Measurements from ENCODE around the gene SH3BGRL3. TPM values are rescaled to one million over a fixed set of nuclear protein-coding genes. Genes with fewer than 3 reads are reported as not detected.

SH3BGRL3 gene
- total RNA-seq, 2 donors from 2014 or later: 361 to 478 TPM

- no peak for TF ChIP-seq CTCF (IDR thresholded peaks at IDR 0.05)
- DNase-seq: no peak
- Histone ChIP-seq H3K4me3 (no peak overlapping the region), H3K27ac (no peak overlapping the region), H3K4me1 (peaks cover 11% of the 10 kb centered on the region), H3K9me3 (no peaks in the 10 kb centered on the region), H3K36me3 (no peaks in the 10 kb centered on the region), H3K9ac (ENCODE audit: low read depth in 2 of 2, low read length in 2 of 2) (no peak overlapping the region), H3K27me3 (no peaks in the 10 kb centered on the region)
- intact Hi-C loops (cut with DNase I): no loop called here
Measured at GRCh38 chr1:26239936-26240335, 40.0 kb upstream of the SH3BGRL3 start.

- Histone ChIP-seq H3K36me3 (peaks cover 5% of the 10 kb centered on the region), H3K9me3 (no peaks in the 10 kb centered on the region), H3K4me3 (no peak overlapping the region), H3K9ac (ENCODE audit: low read depth in 2 of 2, low read length in 2 of 2) (no peak overlapping the region), H3K4me1 (no peaks in the 10 kb centered on the region), H3K27me3 (no peaks in the 10 kb centered on the region), H3K27ac (no peak overlapping the region)
- no peak for TF ChIP-seq CTCF (IDR thresholded peaks at IDR 0.05)
- no peak for DNase-seq
- intact Hi-C loops (cut with DNase I): no loop called here
Measured at GRCh38 chr1:26252718-26253117, 27.2 kb upstream of the SH3BGRL3 start.

GRCh38 chr1:26254404-26254803 lies 25.5 kb upstream of the SH3BGRL3 start:
- Histone ChIP-seq H3K9ac (ENCODE audit: low read depth in 2 of 2, low read length in 2 of 2) (no peak overlapping the region), H3K4me3 (no peak overlapping the region), H3K27ac (no peak overlapping the region), H3K4me1 (no peaks in the 10 kb centered on the region), H3K9me3 (no peaks in the 10 kb centered on the region), H3K27me3 (no peaks in the 10 kb centered on the region), H3K36me3 (peaks cover 5% of the 10 kb centered on the region)
- DNase-seq: no peak
- TF ChIP-seq CTCF (IDR thresholded peaks at IDR 0.05): no peak
- intact Hi-C loops (cut with DNase I): no loop called here

- Histone ChIP-seq H3K4me3 (no peak overlapping the region), H3K27ac (no peak overlapping the region), H3K4me1 (no peaks in the 10 kb centered on the region), H3K36me3 (peaks cover 5% of the 10 kb centered on the region), H3K27me3 (no peaks in the 10 kb centered on the region), H3K9me3 (no peaks in the 10 kb centered on the region), H3K9ac (ENCODE audit: low read depth in 2 of 2, low read length in 2 of 2) (no peak overlapping the region)
- no peak for TF ChIP-seq CTCF (IDR thresholded peaks at IDR 0.05)
- no peak for DNase-seq
- intact Hi-C loops (cut with DNase I): no loop called here
Measured at GRCh38 chr1:26257222-26257621, 22.7 kb upstream of the SH3BGRL3 start.

- no peak overlapping the region for H3K27ac ChIP-seq
- H3K36me3 ChIP-seq: peaks cover 5% of the 10 kb centered on the region
- intact Hi-C loops (cut with DNase I): no loop called here
- H3K9me3 ChIP-seq: no peaks in the 10 kb centered on the region
- no peaks in the 10 kb centered on the region for H3K4me1 ChIP-seq
- no peak for TF ChIP-seq CTCF (IDR thresholded peaks at IDR 0.05)
- DNase-seq: no peak
- no peak overlapping the region for H3K9ac ChIP-seq (ENCODE audit: low read depth in 2 of 2, low read length in 2 of 2)
- H3K27me3 ChIP-seq: no peaks in the 10 kb centered on the region
- no peak overlapping the region for H3K4me3 ChIP-seq
Measured at GRCh38 chr1:26259005-26259404, 20.9 kb upstream of the SH3BGRL3 start.

- no peaks in the 10 kb centered on the region for H3K27me3 ChIP-seq
- H3K4me3 ChIP-seq: no peak overlapping the region
- H3K9me3 ChIP-seq: no peaks in the 10 kb centered on the region
- no peak for TF ChIP-seq CTCF (IDR thresholded peaks at IDR 0.05)
- intact Hi-C loops (cut with DNase I): no loop called here
- no peaks in the 10 kb centered on the region for H3K4me1 ChIP-seq
- no peak overlapping the region for H3K9ac ChIP-seq (ENCODE audit: low read depth in 2 of 2, low read length in 2 of 2)
- DNase-seq: no peak
- no peak overlapping the region for H3K27ac ChIP-seq
- H3K36me3 ChIP-seq: peaks cover 5% of the 10 kb centered on the region
Measured at GRCh38 chr1:26259578-26259977, 20.3 kb upstream of the SH3BGRL3 start.
